Dermis blood vessel endothelial cell (primary cell): Measurements from ENCODE around the gene F8. TPM values are rescaled to one million over a fixed set of nuclear protein-coding genes. Genes with fewer than 3 reads are reported as not detected.
"Not testable (repeated sequence)": the region's sequence is repeated elsewhere in the genome, so short reads cannot be mapped to it uniquely, and the experiment has no call there.

Experiments
- DNase-seq: peaks from one replicate; pipeline ENCODE4 v3.0.0; 2010
- total RNA-seq: library from RNA; depleted of rRNA; stranded (reverse); fragments of >200 nt; gene quantifications from 2 replicates; pipeline ENCODE4 v1.2.3, GENCODE V29; 2014

F8 gene
- total RNA-seq, 1 donor from 2014 or later, result 19.1 TPM

- DNase-seq, result peak; percentile 6
These were observed 6.4 kb upstream of the F8 start for GRCh38 chrX:155028877-155029291.

- peak; percentile 5 for DNase-seq
These were observed 5.6 kb upstream of the F8 start for GRCh38 chrX:155028129-155028528.

GRCh38 chrX:155027509-155028066 lies 5.1 kb upstream of the F8 start:
- DNase-seq, result peak; percentile 66

GRCh38 chrX:155026727-155027508 lies 4.4 kb upstream of the F8 start, which contains the start of gene FUNDC2:
Gene FUNDC2 (plus strand): TSS chrX:155026844. CDS start chrX:155026939, 95 bp downstream.
- peak; percentile 95 for DNase-seq

GRCh38 chrX:155026420-155026726 lies 3.9 kb upstream of the F8 start:
- no peak for DNase-seq

- no peak for DNase-seq
These were observed 1.6 kb upstream of the F8 start for GRCh38 chrX:155023907-155024833.

GRCh38 chrX:155020591-155020990 lies 1.9 kb downstream of the F8 start:
- no peak for DNase-seq

GRCh38 chrX:155009994-155010472 lies 12.5 kb downstream of the F8 start:
- peak; percentile 72 for DNase-seq

GRCh38 chrX:155008578-155008977 lies 13.9 kb downstream of the F8 start:
- DNase-seq, result not testable (repeated sequence)

- peak; percentile 7 for DNase-seq
These were observed 15.4 kb downstream of the F8 start for GRCh38 chrX:155006913-155007671.

GRCh38 chrX:155006379-155006778 lies 16.1 kb downstream of the F8 start:
- DNase-seq, result not testable (repeated sequence)

GRCh38 chrX:155005190-155005589 lies 17.3 kb downstream of the F8 start:
- no peak for DNase-seq

GRCh38 chrX:155001873-155002272 lies 20.6 kb downstream of the F8 start:
- no peak for DNase-seq

- no peak for DNase-seq
These were observed 21.7 kb downstream of the F8 start for GRCh38 chrX:155000841-155001240.

- DNase-seq, result no peak
These were observed 24.2 kb downstream of the F8 start for GRCh38 chrX:154998204-154998880.

- DNase-seq, result no peak
These were observed 31.0 kb downstream of the F8 start for GRCh38 chrX:154991476-154991875.

- DNase-seq, result no peak
These were observed 31.5 kb downstream of the F8 start for GRCh38 chrX:154991039-154991438.

GRCh38 chrX:154990496-154990895 lies 32.0 kb downstream of the F8 start:
- no peak for DNase-seq

GRCh38 chrX:154988719-154989118 lies 33.8 kb downstream of the F8 start:
- DNase-seq, result no peak

- no peak for DNase-seq
These were observed 34.6 kb downstream of the F8 start for GRCh38 chrX:154987940-154988339.

- peak; percentile 25 for DNase-seq
These were observed 35.5 kb downstream of the F8 start for GRCh38 chrX:154986826-154987575.
